CD4-positive, alpha-beta T cell treated with Interleukin-21 for 1 hour (primary cell): ENCODE measurements around the gene PHF10.
"Not testable (repeated sequence)": the region's sequence is repeated elsewhere in the genome, so short reads cannot be mapped to it uniquely, and the experiment has no call there.

Source experiments
- DNase-seq: peaks from one replicate; pipeline ENCODE4 v3.0.0-alpha.2; 2020

Gene PHF10

GRCh38 chr6:169724494-169725124 is at the start of gene PHF10:
TSS of gene PHF10 (minus strand) at chr6:169724500. CDS start at chr6:169723931, 569 bp downstream.
- peak; percentile 79 for DNase-seq

GRCh38 chr6:169766921-169767736 is 42.8 kb upstream of the PHF10 start:
- no peak for DNase-seq

GRCh38 chr6:169766232-169766631 is 41.9 kb upstream of the PHF10 start:
- no peak for DNase-seq

GRCh38 chr6:169765789-169766188 is 41.5 kb upstream of the PHF10 start:
- not testable (repeated sequence) for DNase-seq

- no peak for DNase-seq
These were observed 39.6 kb upstream of the PHF10 start for GRCh38 chr6:169763881-169764280.

- DNase-seq, result no peak
These were observed 39.0 kb upstream of the PHF10 start for GRCh38 chr6:169763308-169763707.

GRCh38 chr6:169755162-169755561 is 30.9 kb upstream of the PHF10 start:
- no peak for DNase-seq

- DNase-seq, result peak; percentile 11
These were observed 27.8 kb upstream of the PHF10 start for GRCh38 chr6:169752074-169752623.

GRCh38 chr6:169751242-169752073 is 27.2 kb upstream of the PHF10 start, which contains the start of the genes DYNLT2 and ERMARD:
TSS of gene DYNLT2 (minus strand) at chr6:169751572. CDS start at chr6:169751458, 114 bp downstream.
TSS of gene ERMARD (plus strand) at chr6:169751622. CDS start at chr6:169751658, 36 bp downstream.
- peak; percentile 94 for DNase-seq

- no peak for DNase-seq
These were observed 22.3 kb upstream of the PHF10 start for GRCh38 chr6:169746556-169746955.

- DNase-seq, result no peak
These were observed 21.1 kb upstream of the PHF10 start for GRCh38 chr6:169745405-169745804.

GRCh38 chr6:169741344-169741743 is 17.0 kb upstream of the PHF10 start:
- DNase-seq, result no peak

GRCh38 chr6:169738976-169739529 is 14.8 kb upstream of the PHF10 start:
- DNase-seq, result no peak

GRCh38 chr6:169738204-169738975 is 14.1 kb upstream of the PHF10 start:
- DNase-seq, result no peak

- DNase-seq, result no peak
These were observed 5.7 kb upstream of the PHF10 start for GRCh38 chr6:169729961-169730360.

GRCh38 chr6:169726963-169727362 is 2.7 kb upstream of the PHF10 start:
- no peak for DNase-seq

- no peak for DNase-seq
These were observed 1.7 kb upstream of the PHF10 start for GRCh38 chr6:169726049-169726400.

- peak; percentile 12 for DNase-seq
These were observed 1.1 kb upstream of the PHF10 start for GRCh38 chr6:169725125-169726048.

- DNase-seq, result peak; percentile 50
These were observed 258 bp downstream of the PHF10 start for GRCh38 chr6:169723991-169724493.

GRCh38 chr6:169723200-169723909 is 945 bp downstream of the PHF10 start:
- DNase-seq, result peak; percentile 67
